ENCODE measurements around the gene LDLRAD4.

LDLRAD4 gene

GRCh38 chr18:13441736-13442135, 223.2 kb downstream of the LDLRAD4 start:
- no peak for TF ChIP-seq CTCF (conservative IDR thresholded peaks at IDR 0.05; ENCODE audit: low read depth, low read length)
- Histone ChIP-seq H3K4me3 (IDR thresholded peaks at IDR 0.05; ENCODE audit: insufficient read depth, low read depth, low read length) (no peak overlapping the region), H3K9ac (no peak overlapping the region), H3K36me3 (ENCODE audit: insufficient read depth) (no peaks in the 10 kb centered on the region), H3K27me3 (ENCODE audit: insufficient read depth, low read depth) (no peaks in the 10 kb centered on the region), H3K27ac (no peak overlapping the region), H4K20me1 (ENCODE audit: insufficient read depth) (no peaks in the 10 kb centered on the region), H2AFZ (ENCODE audit: low read depth) (no peak overlapping the region), H3K4me1 (ENCODE audit: low read depth, poor library complexity, severe bottlenecking) (no peaks in the 10 kb centered on the region), H3K79me2 (ENCODE audit: insufficient read depth, low read depth) (no peaks in the 10 kb centered on the region), H3K4me2 (no peak overlapping the region)

GRCh38 chr18:13442451-13442850, 223.9 kb downstream of the LDLRAD4 start:
- no peaks in the 10 kb centered on the region for H3K4me1 ChIP-seq (ENCODE audit: low read depth, poor library complexity, severe bottlenecking)
- H4K20me1 ChIP-seq (ENCODE audit: insufficient read depth) = no peaks in the 10 kb centered on the region
- no peaks in the 10 kb centered on the region for H3K27me3 ChIP-seq (ENCODE audit: insufficient read depth, low read depth)
- H3K27ac ChIP-seq = no peak overlapping the region
- no peak for TF ChIP-seq CTCF (conservative IDR thresholded peaks at IDR 0.05; ENCODE audit: low read depth, low read length)
- no peak overlapping the region for H3K4me3 ChIP-seq (IDR thresholded peaks at IDR 0.05; ENCODE audit: insufficient read depth, low read depth, low read length)
- no peak overlapping the region for H2AFZ ChIP-seq (ENCODE audit: low read depth)
- no peak overlapping the region for H3K4me2 ChIP-seq
- no peak overlapping the region for H3K9ac ChIP-seq
- H3K36me3 ChIP-seq (ENCODE audit: insufficient read depth) = no peaks in the 10 kb centered on the region
- no peaks in the 10 kb centered on the region for H3K79me2 ChIP-seq (ENCODE audit: insufficient read depth, low read depth)

- Histone ChIP-seq H4K20me1 (ENCODE audit: insufficient read depth) (no peaks in the 10 kb centered on the region), H3K4me1 (ENCODE audit: low read depth, poor library complexity, severe bottlenecking) (no peaks in the 10 kb centered on the region), H2AFZ (ENCODE audit: low read depth) (no peak overlapping the region), H3K27me3 (ENCODE audit: insufficient read depth, low read depth) (no peaks in the 10 kb centered on the region), H3K79me2 (ENCODE audit: insufficient read depth, low read depth) (no peaks in the 10 kb centered on the region), H3K27ac (no peak overlapping the region), H3K4me3 (IDR thresholded peaks at IDR 0.05; ENCODE audit: insufficient read depth, low read depth, low read length) (no peak overlapping the region), H3K4me2 (no peak overlapping the region), H3K36me3 (ENCODE audit: insufficient read depth) (no peaks in the 10 kb centered on the region), H3K9ac (no peak overlapping the region)
- TF ChIP-seq CTCF (conservative IDR thresholded peaks at IDR 0.05; ENCODE audit: low read depth, low read length) = no peak
Observed at GRCh38 chr18:13443552-13443951, 225.0 kb downstream of the LDLRAD4 start.

- Histone ChIP-seq H3K4me3 (IDR thresholded peaks at IDR 0.05; ENCODE audit: insufficient read depth, low read depth, low read length) (no peak overlapping the region), H2AFZ (ENCODE audit: low read depth) (no peak overlapping the region), H3K27ac (no peak overlapping the region), H3K4me1 (ENCODE audit: low read depth, poor library complexity, severe bottlenecking) (no peaks in the 10 kb centered on the region), H4K20me1 (ENCODE audit: insufficient read depth) (no peaks in the 10 kb centered on the region), H3K79me2 (ENCODE audit: insufficient read depth, low read depth) (no peaks in the 10 kb centered on the region), H3K9ac (no peak overlapping the region), H3K36me3 (ENCODE audit: insufficient read depth) (no peaks in the 10 kb centered on the region), H3K27me3 (ENCODE audit: insufficient read depth, low read depth) (no peaks in the 10 kb centered on the region), H3K4me2 (no peak overlapping the region)
- TF ChIP-seq CTCF (conservative IDR thresholded peaks at IDR 0.05; ENCODE audit: low read depth, low read length) = no peak
Observed at GRCh38 chr18:13444430-13445240, 226.1 kb downstream of the LDLRAD4 start.
